Progenitor cell of endocrine pancreas (in vitro differentiated cells): Measurements from ENCODE around the gene MAST2. TPM values are rescaled to one million over a fixed set of nuclear protein-coding genes. Genes with fewer than 3 reads are reported as not detected.

ENCODE experiments used
- DNase-seq: peaks from one replicate; pipeline ENCODE4 v3.0.0; 2021; ENCODE audit warnings: low spot score; ENCODE audit not compliant: unreplicated experiment
- H3K27ac Mint-ChIP-seq: 2 replicates; pipeline ENCODE4 v1.8.0; 2021; ENCODE audit warnings: mild to moderate bottlenecking, moderate library complexity, mixed read lengths
- H3K27me3 Mint-ChIP-seq: 2 replicates; pipeline ENCODE4 v1.8.0; 2021; ENCODE audit warnings: mixed read lengths
- H3K36me3 Mint-ChIP-seq: 2 replicates; pipeline ENCODE4 v1.8.0; 2022; ENCODE audit warnings: mixed read lengths; ENCODE audit not compliant: insufficient read depth
- H3K4me1 Mint-ChIP-seq: 2 replicates; pipeline ENCODE4 v1.8.0; 2021; ENCODE audit warnings: low read depth, mixed read lengths
- H3K4me3 Mint-ChIP-seq: 2 replicates; pipeline ENCODE4 v1.8.0; 2021; ENCODE audit warnings: low read depth, mild to moderate bottlenecking, moderate library complexity, mixed read lengths
- H3K9me3 Mint-ChIP-seq: 2 replicates; pipeline ENCODE4 v1.8.0; 2021; ENCODE audit warnings: low read depth, mixed read lengths
- total RNA-seq: library from RNA; stranded (reverse); gene quantifications from 2 replicates; pipeline ENCODE4 v1.2.1, GENCODE V29; 2021
- TF ChIP-seq, protein P1 (sequence below): fragments of 200-600 bp; sonication (generic); IDR thresholded peaks from one replicate; pipeline ENCODE4 v1.5.0; 2021; ENCODE audit warnings: antibody characterized with exemption, mild to moderate bottlenecking; ENCODE audit not compliant: unreplicated experiment

The MAST2 gene
- total RNA-seq, 1 donor from 2014 or later: 47.8 TPM

DNA sequence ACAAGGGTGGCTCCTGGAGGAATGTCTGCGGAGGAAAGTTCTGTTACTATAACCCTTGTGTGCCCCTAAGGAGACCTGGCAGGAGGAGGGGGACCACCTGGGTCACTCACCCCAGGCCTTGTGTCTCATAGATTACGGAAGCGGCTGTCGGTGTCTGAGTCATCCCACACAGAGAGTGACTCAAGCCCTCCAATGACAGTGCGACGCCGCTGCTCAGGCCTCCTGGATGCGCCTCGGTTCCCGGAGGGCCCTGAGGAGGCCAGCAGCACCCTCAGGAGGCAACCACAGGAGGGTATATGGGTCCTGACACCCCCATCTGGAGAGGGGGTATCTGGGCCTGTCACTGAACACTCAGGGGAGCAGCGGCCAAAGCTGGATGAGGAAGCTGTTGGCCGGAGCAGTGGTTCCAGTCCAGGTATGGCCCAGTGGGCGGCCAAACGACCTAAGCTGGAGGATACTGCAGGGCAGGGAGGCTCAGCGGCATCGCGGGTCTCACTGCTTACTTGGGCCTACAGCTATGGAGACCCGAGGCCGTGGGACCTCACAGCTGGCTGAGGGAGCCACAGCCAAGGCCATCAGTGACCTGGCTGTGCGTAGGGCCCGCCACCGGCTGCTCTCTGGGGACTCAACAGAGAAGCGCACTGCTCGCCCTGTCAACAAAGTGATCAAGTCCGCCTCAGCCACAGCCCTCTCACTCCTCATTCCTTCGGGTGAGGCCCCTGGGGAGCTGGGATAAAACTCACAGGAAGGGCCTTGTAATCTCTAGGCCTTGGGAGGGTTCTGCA lies 227.7 kb downstream of the MAST2 start:
- no peak for DNase-seq
- Mint-ChIP-seq H3K27ac (peak overlapping the region; percentile 59), H3K4me1 (no peaks in the 10 kb centered on the region), H3K9me3 (no peaks in the 10 kb centered on the region), H3K27me3 (no peaks in the 10 kb centered on the region), H3K4me3 (no peak overlapping the region), H3K36me3 (peaks cover 2% of the 10 kb centered on the region)
- TF ChIP-seq, protein P1, sequence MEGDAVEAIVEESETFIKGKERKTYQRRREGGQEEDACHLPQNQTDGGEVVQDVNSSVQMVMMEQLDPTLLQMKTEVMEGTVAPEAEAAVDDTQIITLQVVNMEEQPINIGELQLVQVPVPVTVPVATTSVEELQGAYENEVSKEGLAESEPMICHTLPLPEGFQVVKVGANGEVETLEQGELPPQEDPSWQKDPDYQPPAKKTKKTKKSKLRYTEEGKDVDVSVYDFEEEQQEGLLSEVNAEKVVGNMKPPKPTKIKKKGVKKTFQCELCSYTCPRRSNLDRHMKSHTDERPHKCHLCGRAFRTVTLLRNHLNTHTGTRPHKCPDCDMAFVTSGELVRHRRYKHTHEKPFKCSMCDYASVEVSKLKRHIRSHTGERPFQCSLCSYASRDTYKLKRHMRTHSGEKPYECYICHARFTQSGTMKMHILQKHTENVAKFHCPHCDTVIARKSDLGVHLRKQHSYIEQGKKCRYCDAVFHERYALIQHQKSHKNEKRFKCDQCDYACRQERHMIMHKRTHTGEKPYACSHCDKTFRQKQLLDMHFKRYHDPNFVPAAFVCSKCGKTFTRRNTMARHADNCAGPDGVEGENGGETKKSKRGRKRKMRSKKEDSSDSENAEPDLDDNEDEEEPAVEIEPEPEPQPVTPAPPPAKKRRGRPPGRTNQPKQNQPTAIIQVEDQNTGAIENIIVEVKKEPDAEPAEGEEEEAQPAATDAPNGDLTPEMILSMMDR: no peak

DNA sequence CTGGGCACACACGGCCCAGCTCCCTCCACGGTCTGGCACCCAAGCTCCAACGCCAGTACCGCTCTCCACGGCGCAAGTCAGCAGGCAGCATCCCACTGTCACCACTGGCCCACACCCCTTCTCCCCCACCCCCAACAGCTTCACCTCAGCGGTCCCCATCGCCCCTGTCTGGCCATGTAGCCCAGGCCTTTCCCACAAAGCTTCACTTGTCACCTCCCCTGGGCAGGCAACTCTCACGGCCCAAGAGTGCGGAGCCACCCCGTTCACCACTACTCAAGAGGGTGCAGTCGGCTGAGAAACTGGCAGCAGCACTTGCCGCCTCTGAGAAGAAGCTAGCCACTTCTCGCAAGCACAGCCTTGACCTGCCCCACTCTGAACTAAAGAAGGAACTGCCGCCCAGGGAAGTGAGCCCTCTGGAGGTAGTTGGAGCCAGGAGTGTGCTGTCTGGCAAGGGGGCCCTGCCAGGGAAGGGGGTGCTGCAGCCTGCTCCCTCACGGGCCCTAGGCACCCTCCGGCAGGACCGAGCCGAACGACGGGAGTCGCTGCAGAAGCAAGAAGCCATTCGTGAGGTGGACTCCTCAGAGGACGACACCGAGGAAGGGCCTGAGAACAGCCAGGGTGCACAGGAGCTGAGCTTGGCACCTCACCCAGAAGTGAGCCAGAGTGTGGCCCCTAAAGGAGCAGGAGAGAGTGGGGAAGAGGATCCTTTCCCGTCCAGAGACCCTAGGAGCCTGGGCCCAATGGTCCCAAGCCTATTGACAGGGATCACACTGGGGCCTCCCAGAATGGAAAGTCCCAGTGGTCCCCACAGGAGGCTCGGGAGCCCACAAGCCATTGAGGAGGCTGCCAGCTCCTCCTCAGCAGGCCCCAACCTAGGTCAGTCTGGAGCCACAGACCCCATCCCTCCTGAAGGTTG lies 231.4 kb downstream of the MAST2 start:
- Mint-ChIP-seq H3K36me3 (peaks cover 2% of the 10 kb centered on the region), H3K9me3 (no peaks in the 10 kb centered on the region), H3K4me3 (no peak overlapping the region), H3K27ac (peak overlapping the region; percentile 77), H3K27me3 (no peaks in the 10 kb centered on the region), H3K4me1 (no peaks in the 10 kb centered on the region)
- no peak for DNase-seq
- TF ChIP-seq, protein P1: no peak

DNA sequence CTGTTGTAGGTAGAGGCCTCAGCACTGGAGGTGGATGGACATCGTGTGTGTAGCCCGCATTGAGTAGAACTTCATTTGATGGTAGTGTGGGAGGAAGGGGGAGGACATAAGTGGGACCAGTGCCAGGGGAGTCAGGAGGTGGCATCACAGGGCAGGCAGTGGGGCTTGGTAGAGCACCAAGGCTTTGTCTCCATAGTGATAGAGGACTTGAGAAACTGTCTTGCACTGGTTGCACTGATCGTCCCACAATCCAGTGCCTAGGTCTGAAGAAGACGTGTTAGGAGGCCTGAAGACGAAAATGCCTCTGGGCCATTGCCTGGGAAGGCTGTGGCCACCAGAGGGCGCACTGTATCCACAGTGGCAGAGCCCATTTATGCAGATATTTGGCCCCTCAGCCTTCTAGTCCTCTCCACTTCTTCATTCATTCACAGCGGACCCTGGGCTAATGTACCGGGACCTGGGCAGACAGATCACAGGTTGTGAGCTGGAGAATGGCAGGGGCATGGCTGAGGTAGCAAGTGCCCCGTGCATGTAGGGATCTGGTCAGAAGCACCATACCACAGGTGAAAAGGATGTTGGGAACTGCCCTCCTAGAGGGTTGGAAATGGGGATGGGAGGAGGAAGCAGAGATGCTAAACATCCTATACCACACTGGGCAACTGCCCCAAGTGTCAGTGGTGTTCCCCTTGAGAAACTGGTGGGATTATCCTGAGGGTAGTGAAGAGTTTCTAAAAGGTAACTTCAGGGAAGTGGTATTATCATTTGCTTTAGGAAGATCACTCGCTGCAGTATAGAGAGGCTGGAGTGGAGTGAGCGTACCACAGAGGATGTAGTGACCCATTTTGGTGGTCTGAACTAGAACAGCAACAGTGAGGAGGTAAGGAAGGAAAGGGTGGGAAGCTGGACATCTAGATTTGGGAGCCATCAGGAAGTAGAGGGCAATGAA lies 233.8 kb downstream of the MAST2 start:
- H3K4me1 Mint-ChIP-seq: no peaks in the 10 kb centered on the region
- H3K4me3 Mint-ChIP-seq: no peak overlapping the region

DNA sequence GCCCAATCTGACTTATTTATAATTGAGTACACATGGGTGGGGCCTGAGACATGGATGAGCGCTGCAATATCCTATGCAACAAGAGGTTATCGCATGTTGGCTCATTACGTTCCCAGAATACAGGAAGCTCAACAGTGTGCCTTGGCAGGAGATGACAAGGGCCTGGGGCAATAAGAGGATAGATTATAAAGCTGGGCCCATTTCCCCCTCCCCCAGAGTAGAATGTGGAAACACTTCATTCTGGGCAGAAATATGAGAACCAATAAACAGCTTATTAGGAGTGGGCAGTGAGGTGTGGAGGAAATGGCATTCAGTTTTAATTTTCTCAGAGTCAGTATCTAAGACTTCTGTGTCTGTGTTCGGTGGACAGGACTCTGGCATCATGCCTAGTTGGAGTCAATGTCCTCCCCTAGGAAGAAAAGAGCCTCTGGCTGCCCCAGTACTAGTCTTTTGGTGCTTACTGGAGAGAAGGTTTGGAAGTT lies 236.2 kb downstream of the MAST2 start:
- no peak overlapping the region for H3K4me3 Mint-ChIP-seq
- H3K9me3 Mint-ChIP-seq: no peaks in the 10 kb centered on the region
- TF ChIP-seq, protein P1: no peak
- H3K27me3 Mint-ChIP-seq: no peaks in the 10 kb centered on the region
- DNase-seq: no peak
- peaks cover 13% of the 10 kb centered on the region for H3K36me3 Mint-ChIP-seq
- no peak overlapping the region for H3K27ac Mint-ChIP-seq
- no peaks in the 10 kb centered on the region for H3K4me1 Mint-ChIP-seq

More for the DNA sequence above, 233.8 kb downstream of the MAST2 start:
- no peaks in the 10 kb centered on the region for H3K27me3 Mint-ChIP-seq
- peaks cover 5% of the 10 kb centered on the region for H3K36me3 Mint-ChIP-seq
- no peak overlapping the region for H3K27ac Mint-ChIP-seq
- TF ChIP-seq, protein P1: peak; percentile 98
- peak; percentile 84 for DNase-seq
- H3K9me3 Mint-ChIP-seq: no peaks in the 10 kb centered on the region
